Adipose tissue (tissue), 3 donors: ENCODE measurements around the gene CLTB. TPM values are rescaled to one million over a fixed set of nuclear protein-coding genes. Genes with fewer than 3 reads are reported as not detected.

Source experiments
- H3K27ac ChIP-seq: one replicate; pipeline ENCODE4 v1.5.1; 2013; ENCODE audit warnings: low read depth, low read length
- WGBS, 3 donors: extraction: QIAGEN DNeasy Blood & Tissue Kit; methylation state at CpG; one replicate each; pipeline ENCODE4 v1.1.7; 2013; 5-methylcytosine and 5-hydroxymethylcytosine counted together
- polyA plus RNA-seq, 3 donors: library from polyadenylated mRNA; stranded (reverse); fragments of 200-250 nt; gene quantifications; one replicate each; pipeline ENCODE4 v1.2.3, GENCODE V29; 2013
- donor health status: healthy with polysubstance abuse.
- donor health status: Bipolar disorder and iron deficiency.
- donor health status: healthy.

The CLTB gene
- polyA plus RNA-seq, 3 donors = 50.8 to 128 (median 105) TPM

DNA sequence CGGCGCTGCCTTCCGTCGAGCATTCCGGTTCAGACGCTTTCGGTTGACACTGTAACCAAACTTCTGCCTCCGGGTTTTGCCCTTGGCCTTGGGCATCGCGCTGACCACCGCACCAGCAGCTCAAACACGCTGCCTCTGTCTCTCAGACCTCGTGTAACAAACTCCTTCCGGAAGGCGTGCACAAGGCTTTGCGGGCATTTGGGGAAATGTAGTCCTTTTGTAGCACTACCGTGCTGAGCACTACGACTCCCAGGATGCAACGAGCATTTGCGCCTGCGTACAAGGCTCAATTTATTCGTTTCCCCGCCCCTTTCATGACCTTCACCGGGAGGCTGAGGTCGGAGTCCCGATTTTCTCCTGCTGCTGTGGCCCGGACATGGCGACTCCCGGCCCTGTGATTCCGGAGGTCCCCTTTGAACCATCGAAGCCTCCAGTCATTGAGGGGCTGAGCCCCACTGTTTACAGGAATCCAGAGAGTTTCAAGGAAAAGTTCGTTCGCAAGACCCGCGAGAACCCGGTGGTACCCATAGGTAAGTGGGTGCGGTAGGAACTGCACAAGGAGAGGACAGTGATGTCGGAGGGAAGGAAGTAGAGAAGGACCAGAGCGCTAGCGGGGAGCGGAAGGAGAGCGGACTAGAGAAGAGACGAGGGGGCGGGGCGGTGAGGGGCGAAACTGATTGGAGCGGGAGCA lies 27.8 kb downstream of the CLTB start, which contains the start of the genes HIGD2A and NOP16:
HIGD2A (plus strand) TSS at position 308 of the 691 bp plus-strand sequence; CDS start at position 377, 69 bp downstream.
NOP16 (minus strand) TSS at position 155 of the 691 bp plus-strand sequence; CDS start at position 96, 59 bp downstream.
- WGBS, 3 donors = 0 to 1% (median 1%) methylated on average over 47 of the region's 47 CpGs
- H3K27ac ChIP-seq = peak within 1 kb of the TSS; percentile 86

DNA sequence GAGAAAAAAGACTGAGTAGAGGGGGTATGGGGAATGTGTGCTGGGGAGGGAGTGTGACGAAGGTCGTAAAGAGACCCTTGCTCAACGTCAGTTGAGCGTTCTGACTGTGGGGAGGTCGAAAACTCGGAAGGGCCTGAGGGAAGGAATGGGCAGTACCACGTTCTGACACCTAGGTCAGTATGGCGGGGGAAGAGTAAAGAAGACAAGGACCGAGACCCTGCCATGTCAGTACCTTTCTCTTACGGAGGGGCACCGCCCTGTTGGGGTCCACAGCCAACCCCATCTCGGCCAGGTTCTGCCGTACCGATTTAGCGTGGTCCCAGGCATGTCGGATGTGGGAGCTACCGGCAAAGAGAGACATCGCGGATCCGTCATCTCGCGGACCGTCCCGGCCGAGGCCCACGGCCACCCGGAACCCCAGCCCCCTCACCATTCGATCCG lies 28.3 kb downstream of the CLTB start:
- WGBS, 3 donors = 0 to 1% (median 0%) methylated on average over 29 of the region's 29 CpGs
- H3K27ac ChIP-seq = no peak overlapping the region

DNA sequence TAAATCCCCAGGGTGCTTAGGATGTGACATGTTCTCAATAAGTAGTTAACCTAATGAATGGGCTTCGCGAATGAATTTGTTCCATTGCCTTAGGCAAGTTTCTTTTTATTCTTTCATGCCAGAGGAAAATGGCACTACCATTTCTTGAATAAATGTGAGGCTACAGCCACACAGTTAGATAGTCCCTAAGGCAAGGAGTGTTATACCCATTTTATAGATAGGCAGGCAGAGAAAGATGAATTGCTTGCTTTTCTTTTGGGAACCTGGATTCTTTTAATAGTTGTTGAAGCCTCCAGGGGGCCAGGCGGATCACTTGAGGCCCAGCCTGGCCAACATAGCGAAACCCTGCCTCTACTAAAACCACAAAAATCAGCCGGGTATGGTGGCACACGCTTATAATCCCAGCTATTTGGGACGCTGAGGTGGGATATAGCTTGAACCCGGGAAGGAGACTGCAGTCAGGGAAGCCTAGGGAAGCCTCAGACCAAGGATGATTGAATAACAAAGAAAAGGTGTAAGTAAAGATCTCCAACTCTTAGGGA lies 28.9 kb downstream of the CLTB start:
- WGBS, 3 donors = 39 to 42% (median 41%) methylated on average over 8 of the region's 8 CpGs
- H3K27ac ChIP-seq = no peak overlapping the region

DNA sequence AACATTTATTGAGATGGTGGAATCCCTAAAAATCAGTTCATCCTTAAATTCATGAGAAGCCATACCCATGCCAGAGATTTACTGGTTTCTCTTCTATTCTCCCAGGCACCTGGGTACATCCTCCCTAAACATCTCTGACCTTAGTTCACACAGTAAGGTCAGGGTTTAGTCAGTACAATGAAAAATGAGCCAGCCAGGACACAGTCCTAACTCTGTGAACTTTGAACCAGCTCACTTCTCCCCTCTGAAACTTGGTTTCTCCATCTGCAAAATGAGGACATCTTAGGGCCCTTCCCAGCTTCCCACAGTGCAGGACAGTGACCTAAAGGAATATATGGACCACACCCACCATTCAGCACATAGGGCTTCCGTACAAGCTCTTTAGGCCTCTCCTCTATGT lies 29.8 kb downstream of the CLTB start:
- H3K27ac ChIP-seq = no peak overlapping the region
- 78 to 89% (median 89%) methylated on average over 1 of the region's 1 CpG for WGBS, 3 donors

DNA sequence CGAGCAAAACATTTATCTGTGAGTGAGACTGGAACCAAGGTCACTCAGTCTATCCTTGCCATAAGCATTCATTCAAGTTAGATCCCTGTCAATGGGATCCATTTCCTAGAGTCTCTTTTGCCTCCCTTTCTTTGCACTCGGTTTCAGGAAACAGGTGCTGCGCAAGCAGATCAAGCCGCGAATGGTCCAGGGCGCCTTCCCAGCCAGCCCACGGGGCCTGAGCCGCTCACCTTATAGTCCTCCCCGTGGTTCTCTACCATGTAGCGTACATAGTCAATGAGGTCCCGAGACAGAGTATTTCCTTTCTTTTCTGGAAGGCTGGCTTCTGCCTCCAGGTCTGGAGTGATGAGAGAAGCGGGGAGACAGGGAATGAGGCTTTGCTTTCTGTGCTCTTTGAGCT lies 31.3 kb downstream of the CLTB start:
- no peak overlapping the region for H3K27ac ChIP-seq
- WGBS, 3 donors = 81 to 91% (median 89%) methylated on average over 12 of the region's 12 CpGs

DNA sequence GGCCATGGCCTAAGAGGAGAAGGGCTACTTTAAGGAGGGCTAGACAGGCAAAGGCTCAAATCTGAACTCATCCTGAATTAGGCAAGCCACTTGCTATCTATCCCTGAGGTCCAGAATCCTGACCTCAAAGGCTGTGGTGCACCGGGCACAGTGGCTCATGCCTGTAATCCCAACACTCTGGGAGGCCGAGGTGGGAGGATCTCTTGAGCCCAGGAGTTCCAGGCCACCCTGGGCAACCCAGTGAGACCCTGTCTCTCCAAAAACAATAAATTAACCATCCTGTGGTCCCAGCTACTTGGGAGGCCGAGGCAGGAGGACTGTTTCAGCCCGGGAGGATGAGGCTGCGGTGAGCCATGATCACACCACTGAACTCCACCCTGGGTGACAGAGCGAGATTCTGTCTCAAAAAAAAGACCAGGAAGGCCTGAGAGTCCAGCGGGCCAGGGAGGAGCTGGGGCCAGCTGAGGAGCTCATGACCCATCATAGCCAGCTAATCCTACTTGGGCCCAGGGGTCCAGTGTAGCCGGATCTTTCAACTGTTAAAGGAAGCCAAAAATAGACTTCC lies 31.9 kb downstream of the CLTB start:
- 88 to 93% (median 91%) methylated on average over 8 of the region's 8 CpGs for WGBS, 3 donors
- H3K27ac ChIP-seq = no peak overlapping the region

DNA sequence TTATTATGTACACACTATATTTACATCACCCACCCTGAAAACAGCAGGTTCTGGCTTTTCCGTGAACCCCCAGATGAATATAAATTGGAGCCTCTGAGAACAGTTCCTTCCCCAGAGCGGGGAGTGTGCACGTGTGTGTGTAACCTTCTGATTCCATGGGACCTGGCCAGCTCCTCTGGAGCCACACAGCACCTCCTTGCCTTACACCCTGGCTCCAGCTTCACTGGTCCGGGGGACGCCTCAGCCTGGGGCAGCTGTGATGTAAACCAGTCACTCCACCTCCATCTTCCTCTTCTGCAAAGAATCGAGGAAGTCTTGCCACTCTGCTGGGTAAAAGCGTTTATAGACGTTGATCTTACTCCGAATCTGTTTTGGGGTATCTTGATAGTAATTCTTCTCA lies 32.4 kb downstream of the CLTB start:
- WGBS, 3 donors = 68 to 82% (median 76%) methylated on average over 9 of the region's 9 CpGs
- no peak overlapping the region for H3K27ac ChIP-seq

DNA sequence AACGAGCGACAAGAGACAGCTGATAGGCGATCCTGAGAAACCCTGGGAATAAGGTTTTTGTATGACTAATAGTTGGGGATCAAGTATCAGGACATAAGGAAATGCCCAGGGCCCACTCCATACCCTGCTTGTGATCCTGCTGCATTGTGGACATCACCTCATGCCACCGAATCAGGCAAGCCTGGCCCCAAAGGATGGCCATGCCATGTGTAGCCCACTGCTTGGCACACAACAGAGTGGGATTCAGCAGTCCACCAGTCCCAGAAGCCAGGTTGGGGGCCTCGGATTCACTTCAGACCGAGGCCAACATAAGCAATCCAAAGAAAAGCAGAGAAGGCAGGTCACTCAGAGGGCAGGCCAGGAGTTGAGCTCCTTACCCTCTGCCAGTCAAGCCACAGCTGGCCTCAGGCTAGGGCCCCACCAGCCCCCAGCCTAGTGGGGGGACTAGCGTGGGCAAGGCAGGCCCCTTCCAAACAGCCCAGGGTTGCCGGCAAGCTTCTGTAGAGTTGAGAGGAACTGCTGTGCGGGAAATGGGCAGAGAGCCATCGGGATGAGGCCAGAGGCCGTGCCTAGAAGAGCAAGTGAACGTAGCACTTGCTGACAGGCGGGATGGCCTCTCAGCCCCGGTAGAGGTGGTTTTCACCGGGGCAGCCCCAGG lies 33.0 kb downstream of the CLTB start:
- WGBS, 3 donors = 83 to 87% (median 87%) methylated on average over 15 of the region's 15 CpGs
- no peak overlapping the region for H3K27ac ChIP-seq

DNA sequence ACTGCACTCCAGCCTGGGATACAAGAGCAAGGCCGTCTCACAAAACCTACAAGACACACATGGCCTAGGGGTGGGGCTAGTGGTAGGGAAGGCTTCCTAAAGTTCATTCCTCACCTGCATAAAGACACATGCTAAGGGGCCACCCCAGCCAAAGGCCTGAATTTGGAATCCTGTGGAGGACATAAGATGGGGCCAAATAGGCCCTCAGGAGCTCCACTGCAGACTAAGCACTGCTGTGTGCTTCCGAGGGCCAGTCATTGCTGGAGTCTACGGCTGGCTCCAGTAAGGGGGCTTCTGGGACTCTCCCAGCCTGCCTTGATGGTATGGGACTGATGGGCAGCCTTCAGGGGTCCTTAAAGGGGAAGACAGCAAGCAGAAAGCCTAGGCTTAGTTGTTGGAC lies 33.6 kb downstream of the CLTB start:
- 76 to 93% (median 91%) methylated on average over 3 of the region's 3 CpGs for WGBS, 3 donors
- no peak overlapping the region for H3K27ac ChIP-seq

DNA sequence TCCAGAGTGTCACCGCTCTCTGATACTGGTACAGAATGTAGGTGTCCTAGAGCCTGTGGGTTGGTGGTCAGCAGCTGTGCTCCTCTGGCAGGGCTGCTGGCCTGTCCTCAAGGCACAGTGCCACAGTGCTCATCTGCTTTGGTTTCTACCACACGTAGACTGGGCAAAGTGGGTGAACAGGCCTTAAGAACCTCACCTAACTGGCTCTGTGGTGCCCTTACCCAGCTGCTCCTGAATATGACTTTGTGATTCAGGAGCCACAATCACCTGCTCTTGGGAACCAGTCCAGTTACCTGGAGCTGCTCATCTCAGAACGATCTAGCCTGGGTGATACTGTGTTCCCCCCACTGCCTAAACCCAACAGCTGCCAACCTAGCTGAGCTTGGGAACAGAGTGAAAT lies 34.4 kb downstream of the CLTB start:
- H3K27ac ChIP-seq = no peak overlapping the region
- 87 to 92% (median 92%) methylated on average over 3 of the region's 3 CpGs for WGBS, 3 donors

DNA sequence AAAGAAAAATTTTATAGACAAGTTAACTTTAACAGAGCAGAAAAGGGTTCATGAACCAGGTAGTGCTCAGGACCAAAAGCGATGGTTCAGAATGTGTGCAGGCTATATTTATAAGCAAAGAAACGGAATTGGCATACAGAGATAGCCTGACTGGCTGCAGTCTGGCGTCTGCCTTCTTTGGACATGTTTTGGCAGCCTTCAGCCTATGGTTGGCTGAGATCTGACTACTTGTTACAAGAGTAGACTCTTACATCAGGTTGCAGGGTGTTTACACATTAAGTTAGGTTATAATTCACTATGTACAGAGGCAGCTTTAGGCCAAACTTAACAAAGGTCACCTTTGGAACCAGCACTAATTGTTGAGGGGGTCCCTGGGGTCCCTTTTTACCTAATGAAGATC lies 34.9 kb downstream of the CLTB start:
- H3K27ac ChIP-seq = no peak overlapping the region
- WGBS, 3 donors = 74 to 88% (median 77%) methylated on average over 3 of the region's 3 CpGs

DNA sequence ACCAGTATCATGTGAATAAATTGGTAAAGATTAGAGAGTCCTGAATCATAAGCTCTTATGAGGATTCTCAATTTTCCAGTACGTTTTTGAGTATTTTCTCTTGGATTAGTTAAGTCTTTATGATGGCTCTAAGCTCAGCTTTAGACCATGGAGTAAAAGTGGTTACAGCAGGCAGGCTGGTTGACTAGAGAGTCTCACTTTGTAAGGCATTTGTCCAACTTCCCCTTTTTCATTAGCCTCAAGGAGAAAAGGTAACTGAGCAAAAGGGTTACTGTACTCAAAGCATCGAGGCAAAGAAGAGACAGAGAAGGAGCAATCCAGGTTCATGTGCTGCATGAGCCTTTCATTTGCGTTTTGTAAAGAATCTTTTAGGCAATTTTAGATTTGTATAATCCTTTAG lies 36.5 kb downstream of the CLTB start:
- no peak overlapping the region for H3K27ac ChIP-seq
- WGBS, 3 donors = 69 to 85% (median 81%) methylated on average over 3 of the region's 3 CpGs

DNA sequence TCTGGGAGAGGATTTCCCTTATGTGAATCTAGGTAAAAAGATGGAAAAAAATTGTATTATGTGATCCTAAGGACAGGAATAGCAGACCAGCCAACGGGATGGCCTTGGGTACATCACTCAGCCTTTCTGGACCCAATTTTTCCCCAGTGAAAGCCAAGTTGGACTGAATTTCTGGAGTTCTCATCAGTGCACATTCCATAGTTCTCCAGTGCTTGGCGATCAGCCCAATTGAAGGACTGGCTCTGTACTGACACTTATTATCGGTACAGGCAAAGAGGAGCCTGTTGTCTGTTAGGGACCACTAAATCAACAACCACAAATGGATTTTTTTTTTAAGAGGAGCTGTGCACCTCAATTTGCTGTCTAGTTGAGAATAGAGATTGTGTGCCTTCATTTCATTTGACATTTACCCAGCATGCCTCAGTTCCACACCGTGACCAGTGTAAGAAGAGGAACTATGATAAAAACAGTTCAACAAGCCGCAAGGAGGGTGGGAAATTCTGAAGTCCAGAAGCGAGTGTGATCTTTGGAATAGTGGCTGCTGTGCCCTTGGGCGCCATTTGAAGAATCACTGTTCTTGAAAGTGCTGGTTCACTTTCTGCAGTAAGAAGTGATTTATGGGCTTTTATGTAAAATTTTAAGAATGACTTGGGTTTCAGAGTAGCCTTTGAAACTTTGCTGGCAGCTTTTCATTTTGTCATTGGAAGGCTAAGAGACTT lies 43.1 kb downstream of the CLTB start:
- no peak overlapping the region for H3K27ac ChIP-seq
- 53 to 76% (median 62%) methylated on average over 7 of the region's 7 CpGs for WGBS, 3 donors

DNA sequence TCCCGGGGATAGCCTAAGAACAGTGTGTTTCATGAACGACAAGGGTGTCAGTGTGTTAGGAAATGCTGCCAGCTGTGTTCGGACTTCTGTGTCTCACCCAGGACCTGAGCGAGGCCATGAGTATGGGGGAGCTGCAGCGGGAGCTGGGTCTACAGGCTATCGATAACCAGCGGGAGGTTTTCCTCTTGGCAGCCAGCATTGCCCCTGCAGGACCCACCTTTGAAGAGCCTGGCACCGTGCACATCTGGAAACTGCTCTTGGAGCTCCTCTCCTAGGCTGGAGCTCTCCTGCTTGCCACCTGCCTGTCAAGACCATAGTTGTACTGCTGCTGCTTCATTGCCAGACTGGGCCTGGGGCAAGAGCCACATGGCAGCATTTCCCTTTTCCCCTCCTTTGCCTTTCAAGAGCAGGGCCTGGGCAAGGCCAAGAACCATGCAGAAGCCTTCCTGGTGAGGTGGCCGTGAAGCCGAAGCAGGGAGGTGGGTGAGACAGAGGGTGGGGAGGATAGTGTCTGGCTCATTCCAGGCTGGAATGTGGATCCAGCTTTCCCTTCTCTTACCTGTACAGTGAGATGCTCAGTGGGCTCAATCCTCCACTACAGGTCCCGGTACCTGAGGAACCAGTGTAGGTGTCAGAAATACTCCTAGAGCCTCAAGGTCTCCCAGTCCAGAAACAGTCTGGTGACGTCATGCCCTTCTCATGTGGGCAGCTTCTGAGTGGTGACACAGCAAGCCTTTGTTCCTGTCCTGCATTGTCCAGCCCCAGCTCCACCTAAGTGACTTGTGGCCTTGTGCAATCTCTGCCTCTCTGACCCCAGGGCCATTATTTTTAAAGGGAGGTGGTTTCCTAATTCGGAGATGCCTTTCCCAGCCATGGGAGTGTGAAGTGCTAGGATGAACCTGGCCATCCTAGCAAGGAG lies 44.5 kb downstream of the CLTB start:
- H3K27ac ChIP-seq = no peak overlapping the region
- WGBS, 3 donors = 87 to 92% (median 91%) methylated on average over 13 of the region's 13 CpGs

DNA sequence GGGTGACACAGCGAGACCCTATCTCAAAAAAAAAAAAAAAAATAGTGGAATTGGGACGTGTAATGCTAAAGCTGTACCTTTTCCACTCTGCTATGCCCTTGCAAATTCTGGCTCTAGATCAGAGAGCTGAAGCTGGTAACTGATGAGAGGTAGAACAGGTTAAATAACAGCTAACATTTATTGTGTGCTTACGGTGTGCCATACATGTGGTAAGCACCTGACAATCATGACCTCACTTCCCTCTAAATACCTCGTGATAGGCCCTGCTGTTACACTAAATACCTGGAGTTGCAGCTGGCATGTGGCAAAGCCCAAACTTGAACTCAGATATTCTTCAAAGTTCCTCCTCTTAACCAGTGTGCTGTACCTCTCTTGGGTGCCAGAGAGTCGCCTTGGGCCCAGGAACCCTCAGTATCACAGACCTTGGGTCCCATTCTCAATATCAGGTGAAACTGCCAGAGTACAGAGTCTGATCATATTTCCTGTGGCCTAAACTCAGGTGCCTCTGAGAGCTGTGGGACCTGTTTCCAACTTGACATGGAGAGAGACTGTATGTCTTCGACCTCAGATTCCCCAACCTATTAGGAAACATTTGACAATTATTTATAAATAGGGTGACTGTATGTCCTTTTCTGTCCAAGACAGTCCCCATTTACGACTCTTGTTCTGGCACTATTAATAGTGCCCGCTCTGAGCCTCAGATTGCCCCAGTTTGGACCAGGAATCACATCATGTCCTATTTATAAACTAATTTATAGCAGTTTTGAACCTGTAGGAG lies 46.2 kb downstream of the CLTB start:
- 86 to 90% (median 90%) methylated on average over 8 of the region's 8 CpGs for WGBS, 3 donors
- H3K27ac ChIP-seq = no peak overlapping the region

DNA sequence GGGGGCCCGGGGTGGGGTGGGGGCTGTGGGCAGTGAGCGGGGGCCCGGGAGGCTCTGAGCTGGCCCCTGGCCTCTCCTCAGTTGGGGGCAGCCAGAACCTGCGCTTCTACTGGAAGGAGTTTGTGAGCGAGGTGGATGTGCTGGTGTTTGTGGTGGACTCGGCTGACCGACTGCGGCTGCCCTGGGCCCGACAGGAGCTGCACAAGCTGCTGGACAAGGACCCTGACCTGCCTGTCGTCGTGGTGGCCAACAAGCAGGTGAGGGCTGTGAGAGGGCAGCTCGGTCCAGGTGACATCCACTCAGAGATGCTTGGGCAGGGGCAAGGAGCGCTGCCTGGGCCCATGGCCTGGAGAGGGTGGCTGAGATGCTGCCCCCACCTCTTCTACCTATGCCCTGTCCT lies 47.6 kb downstream of the CLTB start:
- 92 to 97% (median 94%) methylated on average over 11 to 13 of the region's 13 CpGs for WGBS, 3 donors

More for the DNA sequence above, 47.6 kb downstream of the CLTB start:
- H3K27ac ChIP-seq = no peak overlapping the region
